ENCODE measurements around the gene ZNF358.

DNA sequence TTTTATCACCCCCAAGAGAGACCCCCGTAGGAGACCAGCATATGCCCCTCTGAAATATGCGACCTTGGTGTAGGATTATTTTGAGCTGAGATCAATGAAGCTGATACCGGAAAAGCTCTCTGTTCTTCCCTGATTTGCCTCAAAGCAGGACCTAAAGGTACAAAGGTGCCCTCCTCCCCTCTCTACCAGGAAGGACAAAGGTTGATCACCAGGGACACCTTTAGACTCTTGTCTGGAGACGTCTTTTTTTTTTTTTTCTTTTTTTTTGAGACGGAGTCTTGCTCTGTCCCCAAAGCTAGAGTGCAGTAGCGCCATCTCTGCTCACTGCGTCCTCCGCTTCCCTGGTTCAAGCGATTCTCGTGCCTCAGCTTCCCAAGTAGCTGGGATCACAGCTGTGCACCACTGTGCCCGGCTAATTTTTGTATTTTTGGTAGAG, 26.3 kb upstream of the ZNF358 start:
- TF ChIP-seq, protein P1, sequence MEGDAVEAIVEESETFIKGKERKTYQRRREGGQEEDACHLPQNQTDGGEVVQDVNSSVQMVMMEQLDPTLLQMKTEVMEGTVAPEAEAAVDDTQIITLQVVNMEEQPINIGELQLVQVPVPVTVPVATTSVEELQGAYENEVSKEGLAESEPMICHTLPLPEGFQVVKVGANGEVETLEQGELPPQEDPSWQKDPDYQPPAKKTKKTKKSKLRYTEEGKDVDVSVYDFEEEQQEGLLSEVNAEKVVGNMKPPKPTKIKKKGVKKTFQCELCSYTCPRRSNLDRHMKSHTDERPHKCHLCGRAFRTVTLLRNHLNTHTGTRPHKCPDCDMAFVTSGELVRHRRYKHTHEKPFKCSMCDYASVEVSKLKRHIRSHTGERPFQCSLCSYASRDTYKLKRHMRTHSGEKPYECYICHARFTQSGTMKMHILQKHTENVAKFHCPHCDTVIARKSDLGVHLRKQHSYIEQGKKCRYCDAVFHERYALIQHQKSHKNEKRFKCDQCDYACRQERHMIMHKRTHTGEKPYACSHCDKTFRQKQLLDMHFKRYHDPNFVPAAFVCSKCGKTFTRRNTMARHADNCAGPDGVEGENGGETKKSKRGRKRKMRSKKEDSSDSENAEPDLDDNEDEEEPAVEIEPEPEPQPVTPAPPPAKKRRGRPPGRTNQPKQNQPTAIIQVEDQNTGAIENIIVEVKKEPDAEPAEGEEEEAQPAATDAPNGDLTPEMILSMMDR (IDR thresholded peaks at IDR 0.05) = no peak
- TF ChIP-seq POLR2A (IDR thresholded peaks at IDR 0.05) = no peak

Measured in uterus (tissue), 2 donors.